ENCODE results near the gene EEF1E1.

DNA sequence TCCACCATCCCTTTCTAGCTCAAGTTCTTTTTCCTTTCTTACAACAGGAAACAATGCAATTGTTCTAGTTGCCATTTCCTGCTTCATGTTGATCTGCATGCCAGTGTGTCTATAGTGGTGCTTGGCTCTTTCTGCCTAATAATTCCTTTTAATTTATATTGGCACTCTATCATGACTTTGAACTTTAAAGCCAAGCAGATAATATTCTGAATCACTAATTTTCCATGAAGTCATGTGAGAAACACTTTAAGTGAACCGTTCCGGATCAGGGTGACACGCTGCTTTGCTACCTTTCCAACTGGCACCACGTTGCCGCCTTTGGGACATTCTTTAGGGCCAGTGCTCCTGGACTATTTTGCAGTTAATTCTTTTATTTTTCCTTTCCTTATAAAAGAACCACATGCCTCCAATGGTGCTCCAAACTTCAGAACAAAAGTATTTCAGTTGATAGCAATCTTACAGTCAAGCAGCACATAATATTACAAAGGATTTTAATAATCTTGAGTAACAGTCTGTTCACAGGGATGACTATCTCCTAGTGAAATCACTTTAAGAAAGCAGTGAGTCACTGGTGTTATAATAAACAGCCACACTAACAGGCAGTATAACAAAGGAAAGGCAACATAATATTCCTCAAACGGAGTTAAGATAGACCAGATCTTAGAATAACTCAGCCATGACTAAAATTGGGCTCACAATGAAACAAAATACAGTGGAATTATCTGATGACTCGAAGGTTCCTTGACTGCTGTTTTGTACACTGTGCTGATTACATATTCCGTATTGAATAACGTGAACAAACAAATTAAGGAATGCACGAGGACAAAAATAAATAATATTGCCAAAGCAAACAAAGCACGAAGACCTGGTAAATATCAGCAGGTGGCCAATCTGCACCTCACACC is 19.1 kb downstream of the EEF1E1 start:
- TF ChIP-seq MYC (IDR thresholded peaks at IDR 0.05; ENCODE audit: borderline replicate concordance, low read length) (no peak), POLR2A (IDR thresholded peaks at IDR 0.05; ENCODE audit: low read length) (no peak), CTCF (IDR thresholded peaks at IDR 0.05) (no peak), POLR2AphosphoS2 (conservative IDR thresholded peaks at IDR 0.05; ENCODE audit: low read length) (no peak), ESRRA (IDR thresholded peaks at IDR 0.05; ENCODE audit: borderline replicate concordance, low read length) (no peak), EP300 (IDR thresholded peaks at IDR 0.05) (no peak), CBX2 (IDR thresholded peaks at IDR 0.05; ENCODE audit: borderline replicate concordance, low read depth) (no peak)
- TF ChIP-seq, protein P1, sequence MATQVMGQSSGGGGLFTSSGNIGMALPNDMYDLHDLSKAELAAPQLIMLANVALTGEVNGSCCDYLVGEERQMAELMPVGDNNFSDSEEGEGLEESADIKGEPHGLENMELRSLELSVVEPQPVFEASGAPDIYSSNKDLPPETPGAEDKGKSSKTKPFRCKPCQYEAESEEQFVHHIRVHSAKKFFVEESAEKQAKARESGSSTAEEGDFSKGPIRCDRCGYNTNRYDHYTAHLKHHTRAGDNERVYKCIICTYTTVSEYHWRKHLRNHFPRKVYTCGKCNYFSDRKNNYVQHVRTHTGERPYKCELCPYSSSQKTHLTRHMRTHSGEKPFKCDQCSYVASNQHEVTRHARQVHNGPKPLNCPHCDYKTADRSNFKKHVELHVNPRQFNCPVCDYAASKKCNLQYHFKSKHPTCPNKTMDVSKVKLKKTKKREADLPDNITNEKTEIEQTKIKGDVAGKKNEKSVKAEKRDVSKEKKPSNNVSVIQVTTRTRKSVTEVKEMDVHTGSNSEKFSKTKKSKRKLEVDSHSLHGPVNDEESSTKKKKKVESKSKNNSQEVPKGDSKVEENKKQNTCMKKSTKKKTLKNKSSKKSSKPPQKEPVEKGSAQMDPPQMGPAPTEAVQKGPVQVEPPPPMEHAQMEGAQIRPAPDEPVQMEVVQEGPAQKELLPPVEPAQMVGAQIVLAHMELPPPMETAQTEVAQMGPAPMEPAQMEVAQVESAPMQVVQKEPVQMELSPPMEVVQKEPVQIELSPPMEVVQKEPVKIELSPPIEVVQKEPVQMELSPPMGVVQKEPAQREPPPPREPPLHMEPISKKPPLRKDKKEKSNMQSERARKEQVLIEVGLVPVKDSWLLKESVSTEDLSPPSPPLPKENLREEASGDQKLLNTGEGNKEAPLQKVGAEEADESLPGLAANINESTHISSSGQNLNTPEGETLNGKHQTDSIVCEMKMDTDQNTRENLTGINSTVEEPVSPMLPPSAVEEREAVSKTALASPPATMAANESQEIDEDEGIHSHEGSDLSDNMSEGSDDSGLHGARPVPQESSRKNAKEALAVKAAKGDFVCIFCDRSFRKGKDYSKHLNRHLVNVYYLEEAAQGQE (IDR thresholded peaks at IDR 0.05): no peak

Measured in A549 (cell line).